Fibroblast of lung (primary cell): ENCODE measurements around the gene SLC16A7. TPM values are rescaled to one million over a fixed set of nuclear protein-coding genes. Genes with fewer than 3 reads are reported as not detected.
A peak's percentile ranks its signal among the peaks of the same experiment; 100 is the strongest.

Experiments used
- DNase-seq, 2 donors: peaks; one replicate each; pipeline versions ENCODE4 v3.0.0 to v3.0.0-alpha.2; 2010; ENCODE audit warnings: low read depth in 2 of 2
- H2AFZ ChIP-seq: 2 replicates; pipeline ENCODE4 v1.5.1; 2012; ENCODE audit warnings: low read length, control low read depth, inconsistent platforms
- H3K27ac ChIP-seq: 2 replicates; pipeline ENCODE4 v1.5.1; 2011; ENCODE audit warnings: low read length, control low read depth; ENCODE audit not compliant: insufficient read depth
- H3K27me3 ChIP-seq: 2 replicates; pipeline ENCODE4 v1.5.1; 2011; ENCODE audit warnings: mild to moderate bottlenecking, low read length; ENCODE audit not compliant: control insufficient read depth, insufficient read depth
- H3K36me3 ChIP-seq: 2 replicates; pipeline ENCODE4 v1.5.1; 2011; ENCODE audit warnings: low read length; ENCODE audit not compliant: control insufficient read depth, insufficient read depth
- H3K4me1 ChIP-seq: 2 replicates; pipeline ENCODE4 v1.5.1; 2011; ENCODE audit warnings: low read length; ENCODE audit not compliant: control insufficient read depth, insufficient read depth; ENCODE audit errors: extremely low read depth
- H3K4me2 ChIP-seq: 2 replicates; pipeline ENCODE4 v1.5.1; 2011; ENCODE audit warnings: low read length, control low read depth; ENCODE audit not compliant: insufficient read depth; ENCODE audit errors: extremely low read depth
- H3K4me3 ChIP-seq, 4 experiments: fragments of 200-600 bp in 1 of 4; sonication (generic) in 1 of 4; replicated peaks in 1 of 4; 2 replicates each; pipeline ENCODE4 v1.5.1; 2011 to 2016; ENCODE audit warnings: low read length in 4 of 4, low read depth in 3 of 4, mild to moderate bottlenecking in 3 of 4, control low read depth in 2 of 4, inconsistent platforms in 1 of 4, mixed read lengths in 1 of 4; ENCODE audit not compliant: insufficient read depth in 1 of 4; ENCODE audit errors: control extremely low read depth in 1 of 4
- H3K79me2 ChIP-seq: 2 replicates; pipeline ENCODE4 v1.5.1; 2012; ENCODE audit warnings: mild to moderate bottlenecking, low read length, inconsistent platforms; ENCODE audit not compliant: control insufficient read depth, insufficient read depth
- H3K9ac ChIP-seq: 2 replicates; pipeline ENCODE4 v1.5.1; 2011; ENCODE audit warnings: mild to moderate bottlenecking, low read length, control low read depth; ENCODE audit not compliant: insufficient read depth
- H3K9me3 ChIP-seq: 2 replicates; pipeline ENCODE4 v1.5.1; 2012; ENCODE audit warnings: low read depth, low read length; ENCODE audit not compliant: control insufficient read depth, insufficient read depth
- H4K20me1 ChIP-seq: 2 replicates; pipeline ENCODE4 v1.5.1; 2011; ENCODE audit warnings: low read length; ENCODE audit not compliant: control insufficient read depth, insufficient read depth; ENCODE audit errors: extremely low read depth
- CTCF ChIP-seq, 2 donors: IDR thresholded peaks in 1 of 2; conservative IDR thresholded peaks in 1 of 2; 1 replicate in 1 of 2; 2 replicates in 1 of 2; pipeline ENCODE4 v1.5.1; 2011 to 2012; ENCODE audit warnings: low read length in 2 of 2, control low read depth in 1 of 2, inconsistent platforms in 1 of 2, low read depth in 1 of 2, mild to moderate bottlenecking in 1 of 2
- EZH2 ChIP-seq: IDR thresholded peaks from 2 replicates; pipeline ENCODE4 v1.5.1; 2012; ENCODE audit warnings: low read length, control low read depth, mild to moderate bottlenecking; ENCODE audit errors: missing control alignments
- polyA plus RNA-seq, 2 donors: library from polyadenylated mRNA; depleted of rRNA in 1 of 2; stranded (reverse) in 1 of 2; unstranded in 1 of 2; fragments of >200 nt; gene quantifications; 2 replicates each; pipeline ENCODE4 v1.2.1, GENCODE V29; 2011 to 2012; ENCODE audit warnings: missing spikeins in 1 of 2
- total RNA-seq: library from RNA; depleted of rRNA; stranded (reverse); fragments of >200 nt; gene quantifications from 2 replicates; pipeline ENCODE4 v1.2.1, GENCODE V29; 2014

The SLC16A7 gene
- total and polyA plus RNA-seq, 2 donors (not counting 1 experiment from before 2014, with no cell fraction given), result 40.2 to 110 TPM

GRCh38 chr12:59812716-59813115 is 216.9 kb downstream of the SLC16A7 start:
- Histone ChIP-seq H3K79me2 (no peaks in the 10 kb centered on the region), H3K4me3 (no peak overlapping the region), H3K27ac (no peak overlapping the region), H3K4me1 (no peaks in the 10 kb centered on the region), H3K27me3 (no peaks in the 10 kb centered on the region), H3K9me3 (no peaks in the 10 kb centered on the region), H3K36me3 (no peaks in the 10 kb centered on the region), H2AFZ (no peak overlapping the region), H4K20me1 (no peaks in the 10 kb centered on the region), H3K9ac (no peak overlapping the region), H3K4me2 (no peak overlapping the region)
- TF ChIP-seq CTCF (conservative IDR thresholded peaks at IDR 0.05 in 1 of 2, IDR thresholded peaks at IDR 0.05 in 1 of 2; ENCODE audit: low read depth in 1 of 2, low read length in 2 of 2), result no peak
- no peak for TF ChIP-seq EZH2
- DNase-seq, result no peak

- Histone ChIP-seq H3K4me1 (no peaks in the 10 kb centered on the region), H3K4me2 (no peak overlapping the region), H3K27me3 (no peaks in the 10 kb centered on the region), H3K79me2 (no peaks in the 10 kb centered on the region), H4K20me1 (no peaks in the 10 kb centered on the region), H3K36me3 (no peaks in the 10 kb centered on the region), H3K27ac (no peak overlapping the region), H3K9me3 (no peaks in the 10 kb centered on the region), H2AFZ (no peak overlapping the region), H3K9ac (no peak overlapping the region), H3K4me3 (no peak overlapping the region)
- peak; percentile 43 to 47 for DNase-seq
- no peak for TF ChIP-seq EZH2
- TF ChIP-seq CTCF (conservative IDR thresholded peaks at IDR 0.05 in 1 of 2, IDR thresholded peaks at IDR 0.05 in 1 of 2; ENCODE audit: low read depth in 1 of 2, low read length in 2 of 2), result no peak
Observed at GRCh38 chr12:59820594-59821011, 224.8 kb downstream of the SLC16A7 start.

GRCh38 chr12:59823567-59823966 is 227.7 kb downstream of the SLC16A7 start:
- Histone ChIP-seq H3K9ac (no peak overlapping the region), H3K4me2 (no peak overlapping the region), H3K4me1 (no peaks in the 10 kb centered on the region), H4K20me1 (no peaks in the 10 kb centered on the region), H3K27me3 (no peaks in the 10 kb centered on the region), H2AFZ (no peak overlapping the region), H3K27ac (no peak overlapping the region), H3K4me3 (no peak overlapping the region), H3K9me3 (no peaks in the 10 kb centered on the region), H3K79me2 (no peaks in the 10 kb centered on the region), H3K36me3 (no peaks in the 10 kb centered on the region)
- TF ChIP-seq EZH2 (no peak), CTCF (conservative IDR thresholded peaks at IDR 0.05 in 1 of 2, IDR thresholded peaks at IDR 0.05 in 1 of 2; ENCODE audit: low read depth in 1 of 2, low read length in 2 of 2) (no peak)
- no peak for DNase-seq
